Head of caudate nucleus (tissue), 42 donors: ENCODE data around the gene TOP2B.

Source experiments
- DNase-seq, 42 donors: peaks; one replicate each; pipeline versions ENCODE4 v3.0.0 to v3.0.0-alpha.2; 2020 to 2021; ENCODE audit warnings: mixed read lengths in 7 of 42
- intact Hi-C: fragments of 100-400 bp; cut with DNase I; formaldehyde crosslinking; loops from one replicate; pipeline ENCODE4 v1.15.0; 2022

The TOP2B gene

DNA sequence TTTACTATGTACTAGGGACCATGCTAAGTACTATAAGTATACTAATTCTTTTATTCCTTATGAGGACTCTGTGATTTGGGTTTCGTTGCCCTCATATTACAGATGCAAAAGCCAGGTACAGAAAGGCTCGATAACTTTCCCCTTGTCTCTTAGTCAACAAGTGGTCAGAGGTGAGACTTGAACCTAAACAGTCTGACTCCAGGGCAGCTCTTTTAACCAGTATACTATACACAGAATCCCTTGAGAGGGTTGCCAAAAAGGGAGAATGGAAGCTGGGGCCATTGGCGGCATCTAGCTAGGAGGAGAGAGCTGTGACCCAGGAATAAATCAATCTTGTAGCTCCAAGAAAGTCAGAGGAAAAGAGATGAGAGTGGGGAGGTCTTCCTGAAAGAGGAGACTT, 92.4 kb downstream of the TOP2B start:
- intact Hi-C loops = no loop called here
- DNase-seq = no peak

DNA sequence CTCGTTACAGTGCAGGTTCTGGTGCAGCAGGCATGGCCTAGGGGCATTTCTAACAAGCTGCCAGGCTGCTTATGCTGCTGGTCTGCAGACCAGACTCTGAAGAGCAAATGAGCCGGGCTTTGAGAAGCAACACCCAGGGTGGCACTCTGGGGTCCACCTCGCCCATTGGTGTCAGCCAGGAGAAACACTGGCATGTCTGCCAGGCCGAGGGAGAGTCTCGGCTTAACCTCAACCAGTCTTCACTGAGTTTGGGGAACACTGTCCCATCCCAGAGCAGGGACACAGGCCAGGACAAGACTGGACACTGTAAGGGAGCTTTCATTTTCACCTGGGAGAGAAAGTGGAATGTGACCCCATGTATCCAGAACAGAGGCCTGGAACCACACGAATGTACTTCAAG, 93.4 kb downstream of the TOP2B start:
- no peak for DNase-seq
- intact Hi-C loops = no loop called here

DNA sequence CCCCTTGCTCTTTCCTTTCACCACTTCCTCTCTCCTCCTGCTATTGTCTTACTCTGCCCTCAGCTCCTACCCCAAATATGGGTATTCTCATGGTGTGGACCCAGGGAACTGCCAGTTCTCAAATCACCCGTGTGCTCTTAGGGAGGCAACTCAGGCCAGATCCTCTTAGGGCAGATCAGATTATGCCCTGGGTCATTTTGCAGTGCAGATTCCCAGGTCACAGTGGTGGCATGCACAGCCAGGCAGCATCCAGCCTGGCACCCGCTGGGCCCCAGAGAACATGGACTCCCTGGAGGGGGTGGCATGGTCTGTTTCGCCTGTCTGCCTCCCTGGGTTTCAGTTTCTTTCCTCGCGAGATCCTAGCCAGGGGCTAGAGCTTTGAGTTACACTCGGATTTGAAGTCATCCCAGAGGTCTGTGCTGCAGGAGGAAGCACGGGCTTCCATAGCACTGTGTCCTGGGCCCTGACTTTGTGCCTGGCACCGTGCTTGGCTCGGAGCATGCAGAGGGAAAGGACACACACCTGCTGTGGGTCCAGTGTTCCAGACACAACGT, 96.1 kb downstream of the TOP2B start:
- intact Hi-C loops = no loop called here
- no peak for DNase-seq

DNA sequence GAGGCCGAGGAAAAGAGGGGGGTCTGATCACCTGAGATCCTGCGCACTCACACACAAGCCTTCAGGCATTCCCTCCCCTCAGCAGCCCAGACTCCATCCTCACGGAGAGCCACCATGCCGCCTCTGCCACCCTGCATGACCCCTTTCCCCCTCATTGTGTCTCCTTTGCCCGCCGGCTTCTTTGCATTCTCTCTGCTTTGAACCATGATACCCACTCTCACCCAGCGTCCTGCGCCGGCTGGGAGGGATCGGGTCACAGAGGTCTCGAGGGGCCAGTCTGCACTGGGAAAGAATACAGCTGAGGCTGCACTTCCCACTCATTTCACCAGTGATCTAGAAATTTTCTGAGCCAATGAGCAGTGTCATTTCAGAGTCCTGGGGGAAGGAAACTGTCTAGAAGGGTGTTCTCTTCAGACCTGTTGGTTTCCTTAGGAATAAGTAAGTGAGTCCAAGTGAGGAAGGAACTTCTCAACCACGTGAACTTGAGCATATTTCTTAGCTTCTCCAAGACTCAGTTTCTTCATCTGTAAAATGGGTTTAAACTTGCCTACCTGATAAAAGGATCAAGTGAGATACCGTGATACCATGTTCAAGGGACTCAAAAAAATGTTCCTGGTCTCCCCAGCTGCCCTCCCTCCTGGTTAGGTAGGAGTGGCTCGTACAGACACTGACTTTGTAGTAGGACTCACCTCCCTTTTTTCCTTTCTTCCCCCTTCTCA, 96.7 kb downstream of the TOP2B start:
- intact Hi-C loops = no loop called here
- DNase-seq = no peak

DNA sequence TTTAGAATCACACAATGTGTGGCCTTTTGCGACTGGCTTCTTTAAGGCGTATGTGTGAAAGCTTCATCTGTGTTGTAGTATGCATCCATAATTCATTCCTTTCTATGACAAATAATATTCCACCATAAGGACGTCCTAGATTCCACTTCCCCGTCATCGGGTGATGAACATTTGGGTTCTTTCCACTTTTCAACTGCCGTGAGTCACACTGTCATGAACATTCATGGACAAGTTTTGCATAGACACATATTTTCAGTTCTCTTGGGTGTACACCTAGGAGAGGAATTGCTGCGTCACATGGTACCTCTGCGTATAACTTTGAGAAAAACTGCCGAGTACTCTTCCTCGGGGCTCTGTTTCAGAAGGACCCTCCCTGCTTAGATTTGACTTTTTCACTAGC, 97.3 kb downstream of the TOP2B start:
- peak in 19 of 42 donors; percentile 11 to 78 (median 45) for DNase-seq

DNA sequence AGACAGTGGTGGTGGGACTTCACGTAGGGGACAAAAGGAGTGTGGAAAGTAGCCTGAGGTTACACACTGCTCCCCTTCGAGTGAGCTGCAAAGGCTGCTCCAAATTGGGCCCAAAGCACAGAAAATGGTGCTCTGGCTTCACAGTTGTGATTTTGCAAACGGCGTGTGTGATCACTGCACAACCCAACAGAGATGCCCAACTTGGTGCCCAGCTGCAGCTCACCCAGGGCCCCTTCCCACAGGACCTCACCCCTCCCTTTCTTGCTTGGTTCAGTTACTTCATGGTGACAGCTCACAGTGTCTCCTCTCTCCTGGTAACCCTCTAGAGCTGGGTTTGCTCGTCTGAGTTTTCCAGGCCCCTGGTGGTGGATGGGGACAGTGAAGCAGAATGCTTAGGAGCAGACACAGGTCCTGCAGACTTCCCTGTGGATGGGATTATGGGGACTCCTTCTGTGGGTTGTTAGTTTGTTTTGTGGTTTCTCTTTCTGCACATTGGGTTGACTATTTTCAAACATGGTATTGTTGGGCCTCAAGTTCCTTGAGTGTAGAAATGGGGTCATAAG, 98.3 kb downstream of the TOP2B start:
- intact Hi-C loops = no loop called here
- DNase-seq = no peak

More for the DNA sequence above, 97.3 kb downstream of the TOP2B start:
- intact Hi-C loops = no loop called here

DNA sequence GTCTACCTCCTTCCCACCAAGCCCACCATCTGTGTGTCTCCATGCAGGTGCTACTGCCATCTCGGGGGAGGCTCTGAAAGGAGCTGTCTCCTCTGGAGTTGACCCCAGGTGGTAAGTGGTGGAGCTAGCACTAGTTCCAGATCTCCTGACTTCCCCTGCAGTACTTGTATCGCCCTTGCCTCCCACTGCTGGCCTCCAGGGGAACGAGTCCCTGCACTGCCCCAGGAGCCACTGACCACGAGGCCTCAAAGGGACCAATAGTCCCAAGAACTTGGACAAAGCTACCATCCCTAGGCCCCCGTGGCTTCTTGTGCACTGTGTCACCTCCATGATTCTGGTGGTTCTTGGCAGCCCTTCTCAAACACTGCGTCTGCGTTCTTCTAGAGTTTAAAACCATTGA, 98.9 kb downstream of the TOP2B start:
- intact Hi-C loops = no loop called here
- no peak for DNase-seq

DNA sequence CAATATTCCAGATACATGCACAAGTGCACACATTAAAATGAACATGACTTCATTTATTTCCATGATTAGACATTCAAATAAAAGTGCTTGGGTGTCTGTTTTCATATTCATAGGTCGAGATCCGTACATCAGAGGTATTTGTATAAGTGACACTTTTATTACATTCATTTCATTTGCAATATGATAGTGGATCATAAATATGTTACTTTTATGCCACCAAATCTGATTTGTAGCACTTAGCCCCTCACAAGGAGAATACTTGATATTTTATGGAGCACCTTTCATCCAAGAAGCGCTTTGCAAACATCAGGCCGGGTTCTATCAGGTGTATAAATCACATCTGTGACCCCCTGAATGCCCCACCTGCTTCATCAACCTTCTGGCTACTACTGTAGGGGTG, 100.6 kb downstream of the TOP2B start:
- DNase-seq = no peak
- intact Hi-C loops = no loop called here

DNA sequence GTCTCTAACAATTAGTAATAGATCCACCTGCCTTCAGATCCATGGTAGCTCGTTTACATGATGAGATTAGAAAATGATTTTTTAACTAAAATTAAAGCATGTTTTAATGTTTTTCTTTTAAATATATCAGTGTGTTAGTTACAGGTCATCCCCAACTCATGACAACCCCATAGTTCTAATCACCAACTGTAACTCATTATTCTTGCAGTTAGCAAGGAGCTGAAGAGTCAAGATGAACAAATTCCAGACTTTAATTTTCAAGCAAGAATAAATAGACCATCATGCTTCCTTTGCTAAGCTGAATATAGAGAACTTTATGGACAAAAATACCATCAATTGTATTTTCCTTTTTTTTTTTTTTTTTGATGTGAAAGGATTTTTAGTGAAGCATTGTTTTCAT, 101.1 kb downstream of the TOP2B start:
- no peak for DNase-seq
- intact Hi-C loops = no loop called here

DNA sequence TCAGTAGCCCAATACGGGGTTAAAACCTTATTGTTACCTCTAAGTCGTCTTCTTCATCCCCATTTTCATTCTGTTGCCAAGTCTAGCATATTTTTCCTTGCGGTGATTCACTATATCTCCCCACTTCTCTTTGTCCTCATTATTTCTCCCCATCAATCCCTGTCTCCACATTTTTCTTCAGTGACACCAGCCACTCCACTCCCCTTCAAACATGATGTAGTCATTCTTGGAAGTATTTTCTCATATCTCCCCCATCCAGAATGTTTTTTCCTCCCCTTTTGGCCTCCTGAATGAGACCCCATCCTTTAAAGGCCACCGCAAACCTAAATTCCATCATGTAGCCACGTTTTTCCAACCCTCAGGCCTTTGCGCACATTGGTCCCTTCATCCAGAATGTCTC, 105.9 kb downstream of the TOP2B start:
- intact Hi-C loops = no loop called here
- no peak for DNase-seq

DNA sequence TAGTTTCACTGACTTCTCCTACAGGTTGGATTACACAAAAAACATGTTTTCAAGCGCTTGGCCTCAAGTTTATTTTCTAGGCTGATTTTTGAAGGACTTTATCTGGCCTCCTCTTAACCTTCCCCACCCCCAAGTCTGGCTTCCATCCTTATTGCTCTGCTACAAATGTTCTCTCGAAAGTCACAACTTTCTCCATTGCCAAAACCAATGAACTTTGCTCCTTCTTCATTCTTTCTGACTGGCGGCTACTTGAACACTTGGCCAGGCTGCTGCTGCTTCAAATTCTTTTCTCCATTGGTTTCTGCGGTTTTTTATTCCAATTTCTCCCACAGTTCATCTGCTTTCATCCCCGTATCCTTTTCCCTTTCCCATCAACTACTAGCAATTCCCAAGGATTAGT, 106.6 kb downstream of the TOP2B start:
- intact Hi-C loops = no loop called here
- no peak for DNase-seq

DNA sequence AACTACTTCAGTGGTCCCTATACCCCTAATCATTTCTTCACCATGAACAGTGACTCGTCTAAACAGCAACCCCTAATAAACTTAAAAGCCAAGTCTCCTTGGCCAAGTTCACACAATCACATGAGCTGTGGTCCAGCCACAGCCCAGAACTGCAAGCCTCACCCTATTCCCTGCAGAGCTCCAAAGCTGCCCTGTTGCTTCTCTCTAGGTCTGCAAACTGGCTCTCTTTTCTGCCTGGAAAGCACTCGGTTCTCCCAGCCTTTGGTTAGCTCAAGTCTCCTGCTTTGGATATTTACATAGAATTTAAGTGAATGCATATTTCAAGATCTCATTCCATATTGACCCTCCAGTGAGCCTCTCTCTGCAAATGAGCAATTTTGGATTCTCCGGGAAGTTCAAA, 107.0 kb downstream of the TOP2B start:
- intact Hi-C loops = no loop called here
- DNase-seq = no peak

DNA sequence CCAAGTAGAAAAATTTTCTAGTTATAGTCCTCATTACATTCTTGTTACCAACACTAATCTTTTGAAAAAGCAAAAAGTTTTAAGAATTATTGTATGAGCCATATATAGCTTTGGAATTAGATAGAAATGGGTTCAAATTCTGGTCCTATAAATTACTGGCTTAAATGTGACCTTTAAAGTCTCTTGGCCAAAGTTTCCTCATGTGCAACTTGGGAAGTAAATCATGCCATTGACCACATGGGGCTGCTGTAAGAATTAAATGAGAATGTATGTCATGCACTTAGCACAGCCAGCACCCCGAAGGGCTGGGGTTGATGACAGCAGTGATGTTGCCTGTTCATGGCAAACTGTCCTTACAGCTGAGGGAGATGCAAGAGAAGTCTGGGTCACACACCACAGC, 108.3 kb downstream of the TOP2B start:
- intact Hi-C loops = no loop called here
- DNase-seq = no peak

DNA sequence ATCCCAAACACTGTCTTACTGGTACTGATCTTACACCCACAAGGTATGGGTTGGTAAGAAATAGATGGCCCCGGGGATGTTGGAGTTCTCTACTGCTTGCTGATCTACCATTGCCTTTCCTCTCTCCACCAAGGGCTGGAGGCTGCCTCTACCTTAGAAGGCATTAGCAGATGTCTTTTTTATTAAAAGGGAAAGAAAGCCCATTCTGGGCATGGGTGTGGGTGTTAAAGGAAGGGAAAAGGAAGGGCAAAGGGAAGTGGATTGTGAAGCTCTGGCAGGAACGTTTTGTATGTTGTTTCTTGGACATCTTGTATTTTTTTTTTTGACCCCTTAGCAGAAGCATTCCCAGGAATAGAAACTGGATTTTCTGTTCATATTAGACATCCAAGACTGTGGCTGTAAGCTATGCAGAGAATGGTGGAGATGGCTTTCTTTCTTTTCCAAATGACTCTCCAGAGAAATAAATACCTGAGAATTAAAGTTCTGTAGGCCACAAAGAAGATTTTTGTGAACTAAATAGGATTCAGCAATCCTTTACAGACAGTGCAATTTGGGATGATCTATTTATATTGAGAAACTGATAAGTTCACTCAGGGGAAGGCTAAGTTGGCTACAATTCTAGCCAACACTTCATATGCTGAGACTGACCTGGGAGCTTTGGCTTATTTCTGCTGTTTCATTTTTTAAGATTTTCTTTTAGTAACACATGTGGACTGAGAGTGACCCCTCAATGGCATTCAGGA, 108.8 kb downstream of the TOP2B start:
- no peak for DNase-seq
- intact Hi-C loops = no loop called here

DNA sequence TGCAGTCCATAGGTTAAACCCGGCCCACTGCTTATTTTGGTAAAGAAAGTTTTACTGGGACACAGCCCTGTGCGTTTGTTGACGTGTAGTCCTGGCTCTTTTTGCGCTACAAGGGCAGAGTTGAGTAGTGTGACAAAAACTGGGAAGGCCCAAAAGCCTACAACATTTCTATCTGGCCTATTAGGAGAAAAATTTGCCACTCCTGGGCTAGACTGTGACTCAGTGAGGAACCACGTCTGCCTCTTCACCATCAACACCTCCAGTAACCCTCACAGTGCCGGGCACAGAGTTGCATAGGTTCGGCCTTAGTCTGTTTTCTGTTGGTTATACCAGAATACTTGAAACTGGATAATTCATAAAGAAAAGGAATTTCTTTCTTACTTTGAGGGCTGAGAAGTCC, 110.3 kb downstream of the TOP2B start:
- intact Hi-C loops = no loop called here
- no peak for DNase-seq

DNA sequence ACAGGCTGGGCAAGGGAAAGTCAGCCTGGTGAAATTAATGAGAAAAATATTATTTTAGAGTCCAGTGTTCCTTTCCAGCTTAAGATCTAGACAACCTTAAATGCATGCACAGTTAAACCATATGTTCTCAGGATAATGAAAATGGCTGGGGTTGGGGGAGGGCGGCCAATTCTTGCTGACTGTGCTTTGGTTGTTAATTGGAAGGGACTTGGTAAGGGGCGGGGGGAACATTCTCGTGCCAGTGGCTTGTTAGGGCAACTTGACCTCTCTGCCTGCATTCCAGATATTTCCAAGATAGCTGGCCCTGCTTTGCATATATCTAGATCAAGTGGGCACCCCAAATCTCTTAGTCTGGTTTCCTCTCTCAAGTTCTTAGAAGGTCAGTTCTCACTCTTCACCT, 112.5 kb downstream of the TOP2B start:
- no peak for DNase-seq
- intact Hi-C loops = no loop called here

DNA sequence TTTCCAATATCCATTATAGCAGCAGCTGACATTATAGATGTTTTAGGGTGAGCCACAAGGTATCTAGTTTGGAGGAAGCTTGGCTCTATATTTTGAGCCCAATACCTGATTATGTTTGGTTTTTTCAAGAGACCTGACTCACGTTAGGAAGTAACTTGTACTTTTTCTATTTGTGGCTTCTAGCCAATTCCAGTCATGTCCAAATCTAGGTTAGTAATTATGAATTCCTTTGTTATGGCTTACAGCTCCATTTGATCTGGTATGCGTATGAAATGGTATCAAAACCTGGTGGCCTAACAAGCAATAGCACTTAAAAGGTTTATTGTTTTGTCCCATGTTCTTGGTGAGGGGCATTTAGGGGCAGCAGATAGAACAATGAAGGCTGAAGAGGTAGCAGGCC, 115.9 kb downstream of the TOP2B start:
- no peak for DNase-seq
- intact Hi-C loops = no loop called here

DNA sequence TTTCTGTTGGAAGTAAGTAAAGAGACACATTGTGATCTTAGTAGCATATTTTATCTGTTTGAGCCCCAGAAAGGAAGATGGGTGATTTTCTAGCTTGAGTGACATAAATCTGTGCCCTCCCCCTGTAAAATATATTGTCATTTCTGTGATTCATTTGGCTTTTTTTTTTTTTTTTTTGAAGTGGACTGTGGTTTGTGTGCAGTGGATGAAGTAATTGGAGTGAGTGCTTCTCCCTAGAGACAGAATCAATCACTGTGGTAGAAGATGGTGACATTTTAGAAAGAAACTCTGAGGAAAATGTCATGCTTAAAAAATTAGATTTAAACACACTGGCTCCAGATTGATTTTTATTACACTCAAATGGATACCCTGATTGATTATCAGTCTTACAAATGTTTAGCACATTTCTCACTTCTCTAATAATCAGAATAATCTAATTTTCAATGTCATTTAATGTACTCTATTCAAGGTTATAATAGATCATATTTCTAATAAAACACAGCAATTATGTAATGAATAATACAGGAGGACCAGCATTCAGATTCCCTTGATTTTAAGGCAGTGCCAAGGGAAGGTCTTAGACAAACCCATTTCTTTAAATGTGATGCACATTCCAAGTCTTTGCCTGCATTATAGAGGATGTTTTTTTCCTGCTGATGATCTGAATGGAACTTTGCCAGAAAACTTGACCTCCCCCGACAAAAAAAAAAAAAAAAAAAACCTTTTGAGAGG, 116.6 kb downstream of the TOP2B start:
- no peak for DNase-seq
- intact Hi-C loops = no loop called here
